Endodermal cell (in vitro differentiated cells): Measurements from ENCODE around the gene MBP. TPM values are rescaled to one million over a fixed set of nuclear protein-coding genes. Genes with fewer than 3 reads are reported as not detected.

Source experiments
- DNase-seq: peaks from one replicate; pipeline ENCODE4 v3.0.0-alpha.2; 2017
- H3K27ac ChIP-seq: 2 replicates; pipeline ENCODE4 v1.5.1; 2013; ENCODE audit warnings: mild to moderate bottlenecking, low read depth, low read length, moderate library complexity
- H3K27me3 ChIP-seq: 2 replicates; pipeline ENCODE4 v1.6.1; 2013; ENCODE audit warnings: mild to moderate bottlenecking, low read length, moderate library complexity; ENCODE audit not compliant: insufficient read depth, control insufficient read depth, poor library complexity, severe bottlenecking
- H3K36me3 ChIP-seq: 2 replicates; pipeline ENCODE4 v1.7.0; 2013; ENCODE audit warnings: mild to moderate bottlenecking, low read length, moderate library complexity; ENCODE audit not compliant: control insufficient read depth, insufficient read depth
- H3K4me1 ChIP-seq: one replicate; pipeline ENCODE4 v1.7.0; 2013; ENCODE audit warnings: low read length; ENCODE audit not compliant: control insufficient read depth, insufficient read depth
- H3K4me3 ChIP-seq: 2 replicates; pipeline ENCODE4 v1.5.1; 2013; ENCODE audit warnings: mild to moderate bottlenecking, low read length, moderate library complexity
- H3K9ac ChIP-seq: 2 replicates; pipeline ENCODE4 v1.6.1; 2013; ENCODE audit warnings: mild to moderate bottlenecking, low read length, moderate library complexity; ENCODE audit not compliant: poor library complexity, severe bottlenecking; ENCODE audit errors: extremely low read depth
- H3K9me3 ChIP-seq: 2 replicates; pipeline ENCODE4 v1.6.1; 2013; ENCODE audit warnings: mild to moderate bottlenecking, low read length, moderate library complexity; ENCODE audit not compliant: control insufficient read depth
- H3K27ac Mint-ChIP-seq: 2 replicates; pipeline ENCODE4 v1.8.0; 2020; ENCODE audit warnings: mixed read lengths
- H3K27me3 Mint-ChIP-seq: 2 replicates; pipeline ENCODE4 v1.8.0; 2021; ENCODE audit warnings: mild to moderate bottlenecking, mixed read lengths; ENCODE audit not compliant: insufficient read depth
- H3K36me3 Mint-ChIP-seq: 2 replicates; pipeline ENCODE4 v1.8.0; 2020; ENCODE audit warnings: low read depth, mixed read lengths
- H3K4me1 Mint-ChIP-seq: 2 replicates; pipeline ENCODE4 v1.8.0; 2020; ENCODE audit warnings: mixed read lengths
- H3K4me3 Mint-ChIP-seq: 2 replicates; pipeline ENCODE4 v1.8.0; 2020; ENCODE audit warnings: mild to moderate bottlenecking, moderate library complexity, mixed read lengths
- H3K9me3 Mint-ChIP-seq: 2 replicates; pipeline ENCODE4 v1.8.0; 2020; ENCODE audit warnings: mild to moderate bottlenecking, mixed read lengths
- WGBS, 2 experiments: methylation state at CpG; one replicate each; pipeline versions ENCODE4 v1.1.5 to v1.1.7; 2013; ENCODE audit warnings: missing lambda C conversion rate in 2 of 2, mixed read lengths in 1 of 2; ENCODE audit not compliant: insufficient coverage in 1 of 2, insufficient read length in 1 of 2; 5-methylcytosine and 5-hydroxymethylcytosine counted together
- total RNA-seq, 2 donors: library from RNA; stranded (reverse); fragmentation: NEBNext Ultra II Directional in 1 of 2; extraction: Animal tissue kit (Norgen Biotek cat#: 25700) in 1 of 2; gene quantifications; 2 replicates in 1 of 2; 3 replicates in 1 of 2; pipeline ENCODE4 v1.2.1, GENCODE V29; 2021
- TF ChIP-seq, protein P1 (sequence below): fragments of 200-600 bp; sonication (generic); conservative IDR thresholded peaks from 2 replicates; pipeline ENCODE4 v1.5.0; 2021; ENCODE audit warnings: antibody characterized with exemption, mild to moderate bottlenecking

Gene MBP
- total RNA-seq, 2 donors from 2014 or later, result 16.3 to 19.0 TPM

DNA sequence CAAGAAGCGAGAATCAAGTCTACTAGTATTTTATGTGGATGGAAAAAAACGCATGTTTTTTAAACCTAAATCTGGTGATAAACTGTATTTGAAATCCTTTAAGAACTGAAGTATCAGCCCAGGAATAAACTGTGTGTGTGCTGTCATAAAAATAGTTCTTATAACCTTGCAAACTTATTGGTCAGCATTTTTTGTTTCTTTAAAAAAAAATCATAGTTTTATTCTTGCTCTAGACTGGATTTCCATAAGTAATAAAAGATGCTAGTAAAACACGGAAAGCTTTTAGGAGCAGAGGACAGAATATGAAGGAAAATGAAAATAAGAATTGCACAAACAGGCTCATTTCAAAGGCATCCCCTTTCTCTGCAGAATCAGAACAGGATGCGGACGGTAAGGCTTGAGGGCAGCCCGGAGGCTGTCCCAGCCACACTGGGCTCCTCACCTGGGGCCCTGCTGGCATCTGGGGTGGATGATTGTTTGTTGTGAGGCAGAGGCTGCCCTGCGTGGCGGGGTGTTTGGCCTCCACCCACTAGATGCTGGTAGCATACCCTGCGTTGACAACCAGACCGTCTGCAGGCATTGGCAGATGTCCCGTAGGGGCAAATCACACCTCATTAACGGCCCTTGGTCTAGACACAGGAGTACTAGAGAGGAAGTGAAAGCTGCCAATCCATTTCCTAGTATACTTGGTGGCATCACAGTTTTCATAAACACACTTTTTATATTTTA is 52.5 kb downstream of the MBP start:
- WGBS, 2 experiments, result 90 to 94% methylated on average over 7 to 12 of the region's 12 CpGs
- DNase-seq, result peak; percentile 74
- Mint-ChIP-seq H3K36me3 (peaks cover 1% of the 10 kb centered on the region), H3K9me3 (no peaks in the 10 kb centered on the region), H3K27me3 (peaks cover 2% of the 10 kb centered on the region), H3K4me1 (no peaks in the 10 kb centered on the region), H3K27ac (no peak overlapping the region), H3K4me3 (no peak overlapping the region)
- Histone ChIP-seq H3K27ac (no peak overlapping the region), H3K4me3 (no peak overlapping the region), H3K36me3 (no peaks in the 10 kb centered on the region), H3K4me1 (no peaks in the 10 kb centered on the region), H3K9ac (no peak overlapping the region), H3K9me3 (no peaks in the 10 kb centered on the region), H3K27me3 (no peaks in the 10 kb centered on the region)
- TF ChIP-seq, protein P1, sequence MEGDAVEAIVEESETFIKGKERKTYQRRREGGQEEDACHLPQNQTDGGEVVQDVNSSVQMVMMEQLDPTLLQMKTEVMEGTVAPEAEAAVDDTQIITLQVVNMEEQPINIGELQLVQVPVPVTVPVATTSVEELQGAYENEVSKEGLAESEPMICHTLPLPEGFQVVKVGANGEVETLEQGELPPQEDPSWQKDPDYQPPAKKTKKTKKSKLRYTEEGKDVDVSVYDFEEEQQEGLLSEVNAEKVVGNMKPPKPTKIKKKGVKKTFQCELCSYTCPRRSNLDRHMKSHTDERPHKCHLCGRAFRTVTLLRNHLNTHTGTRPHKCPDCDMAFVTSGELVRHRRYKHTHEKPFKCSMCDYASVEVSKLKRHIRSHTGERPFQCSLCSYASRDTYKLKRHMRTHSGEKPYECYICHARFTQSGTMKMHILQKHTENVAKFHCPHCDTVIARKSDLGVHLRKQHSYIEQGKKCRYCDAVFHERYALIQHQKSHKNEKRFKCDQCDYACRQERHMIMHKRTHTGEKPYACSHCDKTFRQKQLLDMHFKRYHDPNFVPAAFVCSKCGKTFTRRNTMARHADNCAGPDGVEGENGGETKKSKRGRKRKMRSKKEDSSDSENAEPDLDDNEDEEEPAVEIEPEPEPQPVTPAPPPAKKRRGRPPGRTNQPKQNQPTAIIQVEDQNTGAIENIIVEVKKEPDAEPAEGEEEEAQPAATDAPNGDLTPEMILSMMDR, result no peak

DNA sequence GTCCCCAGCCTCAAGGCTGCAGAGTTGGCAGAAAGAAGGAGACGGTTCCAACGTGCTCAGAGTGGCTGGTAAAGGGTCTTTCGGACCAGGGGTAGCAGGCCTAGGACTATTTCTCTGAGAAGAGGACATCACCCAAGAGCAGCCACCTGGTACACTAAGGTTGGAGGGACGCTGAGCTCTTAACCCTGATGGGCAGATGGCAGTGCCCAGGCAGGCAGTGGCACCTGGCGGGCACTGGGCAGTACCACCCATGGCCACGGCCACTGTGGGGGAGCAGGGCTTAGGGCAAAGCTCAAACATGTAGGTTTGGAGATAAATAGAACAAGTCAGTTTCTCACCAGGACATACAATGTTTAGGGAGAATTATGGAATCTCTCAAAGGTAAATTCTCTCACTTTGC is 53.5 kb downstream of the MBP start:
- WGBS, 2 experiments, result 81 to 82% methylated on average over 5 to 6 of the region's 6 CpGs
- no peaks in the 10 kb centered on the region for H3K4me1 Mint-ChIP-seq
- no peak overlapping the region for H3K27ac Mint-ChIP-seq
- no peak overlapping the region for H3K4me3 Mint-ChIP-seq
- peaks cover 1% of the 10 kb centered on the region for H3K36me3 Mint-ChIP-seq
- Histone ChIP-seq H3K27me3 (no peaks in the 10 kb centered on the region), H3K36me3 (no peaks in the 10 kb centered on the region), H3K27ac (no peak overlapping the region), H3K9me3 (no peaks in the 10 kb centered on the region), H3K9ac (no peak overlapping the region), H3K4me3 (no peak overlapping the region), H3K4me1 (no peaks in the 10 kb centered on the region)
- TF ChIP-seq, protein P1, result no peak
- H3K9me3 Mint-ChIP-seq, result no peaks in the 10 kb centered on the region
- DNase-seq, result no peak
- H3K27me3 Mint-ChIP-seq, result peaks cover 2% of the 10 kb centered on the region

DNA sequence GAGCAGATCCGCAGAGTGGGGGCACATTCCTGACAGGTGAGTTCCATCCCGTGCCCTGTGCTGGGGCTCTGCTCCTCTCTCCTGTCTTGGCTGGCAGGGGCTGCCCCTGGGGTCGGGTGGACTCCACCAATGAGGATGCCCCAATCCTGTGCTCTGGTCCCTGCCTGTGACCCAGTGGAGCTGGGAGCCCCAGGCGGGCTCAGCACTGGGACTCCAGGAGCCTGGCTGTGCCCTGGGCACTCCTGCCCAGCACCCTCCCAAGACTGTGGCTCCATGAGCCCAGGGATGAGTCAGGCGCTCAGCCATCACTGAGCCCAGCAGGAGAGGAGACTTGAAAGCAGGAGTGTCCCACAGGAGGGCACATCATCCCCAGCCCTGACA is 53.9 kb downstream of the MBP start:
- no peaks in the 10 kb centered on the region for H3K9me3 Mint-ChIP-seq
- H3K9ac ChIP-seq, result no peak overlapping the region

More for the DNA sequence above, 53.9 kb downstream of the MBP start:
- Mint-ChIP-seq H3K4me3 (no peak overlapping the region), H3K27me3 (peaks cover 2% of the 10 kb centered on the region), H3K4me1 (no peaks in the 10 kb centered on the region), H3K27ac (no peak overlapping the region), H3K36me3 (peaks cover 1% of the 10 kb centered on the region)
- no peak overlapping the region for H3K27ac ChIP-seq
- TF ChIP-seq, protein P1, result no peak
- DNase-seq, result no peak
- H3K36me3 ChIP-seq, result no peaks in the 10 kb centered on the region
- H3K4me3 ChIP-seq, result no peak overlapping the region
- no peaks in the 10 kb centered on the region for H3K4me1 ChIP-seq
- WGBS, 2 experiments, result 88 to 96% methylated on average over 3 to 5 of the region's 5 CpGs
- H3K9me3 ChIP-seq, result no peaks in the 10 kb centered on the region
- H3K27me3 ChIP-seq, result no peaks in the 10 kb centered on the region
